OCI-LY3 (cell line): ENCODE measurements around the gene AGPAT4.

Source experiments
- CTCF ChIP-seq: fragments of 200-600, 300-600 bp; sonication (generic); IDR thresholded peaks from 2 replicates; pipeline ENCODE4 v1.5.1; 2014; ENCODE audit warnings: antibody characterized with exemption, low read length, low read depth
- EZH2phosphoT487 ChIP-seq: fragments of 200-600 bp; shearing (Covaris generic); IDR thresholded peaks from 2 replicates; pipeline ENCODE4 v1.6.1; 2018; ENCODE audit warnings: antibody characterized with exemption, mixed run types, low read depth

- TF ChIP-seq CTCF (no peak), EZH2phosphoT487 (no peak)
Measured at GRCh38 chr6:161257793-161258457, 15.9 kb downstream of the AGPAT4 start.
